ENCODE measurements around the gene SCN2A. TPM values are rescaled to one million over a fixed set of nuclear protein-coding genes. Genes with fewer than 3 reads are reported as not detected.

The SCN2A gene
- total and polyA plus RNA-seq, 10 of the 15 experiments (the other 5 are each of a cell fraction or from before 2014, with no cell fraction given) = 0.01 TPM; not detected in 8

- ChIA-PET POLR2A (interaction anchor here (0.7 kb wide), 1 partner anchor 212 kb away, joined by 7 read pairs; no protein-coding TSS in a partner anchor), CTCF (interaction anchor here (0.6 to 3.1 kb wide), 14 partner anchors 12 to 964 kb away, joined by 3 to 19 read pairs (median 4); partner anchors contain the start of gene SCN2A), SMC1A (ENCODE audit: uncharacterized antibody, unreplicated experiment) (interaction anchor here (1.0 to 2.7 kb wide), 4 partner anchors 16 to 279 kb away, joined by 4 to 17 read pairs (median 4); partner anchors contain the start of gene SCN2A), RAD21 (ENCODE audit: unreplicated experiment) (interaction anchor here (0.5 to 1.2 kb wide), 6 partner anchors 54 to 581 kb away, joined by 3 to 4 read pairs (median 3); partner anchors contain the start of genes SCN2A and SCN3A)
- Histone ChIP-seq H3K79me2 (ENCODE audit: control insufficient read depth, insufficient read depth, low read length) (no peaks in the 10 kb centered on the region), H3K36me3 (ENCODE audit: control insufficient read depth in 2 of 2, insufficient read depth in 2 of 2, low read length in 1 of 2) (no peaks in the 10 kb centered on the region), H3K9ac (ENCODE audit: control insufficient read depth, insufficient read depth, low read length) (no peak overlapping the region), H2AFZ (ENCODE audit: control insufficient read depth, low read depth, low read length) (peak overlapping the region; percentile 24; the same call in 1 of the 2 replicates), H3K27ac (ENCODE audit: control insufficient read depth, insufficient read depth) (no peak overlapping the region), H3K4me2 (ENCODE audit: control insufficient read depth, insufficient read depth) (peak overlapping the region; percentile 18; the same call in 1 of the 2 replicates), H3K4me1 (ENCODE audit: control insufficient read depth, insufficient read depth, low read length) (no peaks in the 10 kb centered on the region), H4K20me1 (ENCODE audit: control insufficient read depth, insufficient read depth) (no peaks in the 10 kb centered on the region), H3K27me3 (replicated peaks in 1 of 2; ENCODE audit: control insufficient read depth in 2 of 2, insufficient read depth in 2 of 2, low read length in 1 of 2) (no peaks in the 10 kb centered on the region), H3K9me3 (replicated peaks; ENCODE audit: control insufficient read depth, insufficient read depth, low read length) (no peaks in the 10 kb centered on the region), H3K4me3 (no peak overlapping the region)
- intact Hi-C loops (cut with micrococcal nuclease; ENCODE audit: unreplicated experiment) (loop anchor here (2.0 kb wide), 2 partner anchors 55 to 301 kb away; partner anchors contain the start of gene SCN2A), in situ Hi-C loops (cut with MboI) (no loop called here)
- no TSS peak for BruUV-seq (replicated peaks)
- DNase-seq (ENCODE audit: low read depth, low spot score) = peak; percentile 56
- WGBS (ENCODE audit: insufficient coverage, insufficient replicate concordance, low lambda C conversion rate, missing lambda C conversion rate) = 23% methylated on average over 6 of the region's 6 CpGs
- peak; percentile 100 for ATAC-seq
- FAIRE-seq = peak; percentile 84
- TF ChIP-seq YBX1 (IDR thresholded peaks at IDR 0.05) (no peak), ZNF592 (IDR thresholded peaks at IDR 0.05) (no peak), CEBPB (IDR thresholded peaks at IDR 0.05; ENCODE audit: borderline replicate concordance in 1 of 2, low read depth in 2 of 2, low read length in 2 of 2) (no peak), CHD4 (IDR thresholded peaks at IDR 0.05) (no peak), SMC3 (IDR thresholded peaks at IDR 0.05; ENCODE audit: borderline replicate concordance, low read length) (peak; percentile 63; the same call in 1 of the 2 replicates), BACH1 (IDR thresholded peaks at IDR 0.05; ENCODE audit: borderline replicate concordance) (no peak), SIN3A (IDR thresholded peaks at IDR 0.05; ENCODE audit: low read depth, low read length) (no peak), NFXL1 (IDR thresholded peaks at IDR 0.05; ENCODE audit: borderline replicate concordance) (no peak), NBN (IDR thresholded peaks at IDR 0.05) (no peak)
- TF ChIP-seq, protein P1, sequence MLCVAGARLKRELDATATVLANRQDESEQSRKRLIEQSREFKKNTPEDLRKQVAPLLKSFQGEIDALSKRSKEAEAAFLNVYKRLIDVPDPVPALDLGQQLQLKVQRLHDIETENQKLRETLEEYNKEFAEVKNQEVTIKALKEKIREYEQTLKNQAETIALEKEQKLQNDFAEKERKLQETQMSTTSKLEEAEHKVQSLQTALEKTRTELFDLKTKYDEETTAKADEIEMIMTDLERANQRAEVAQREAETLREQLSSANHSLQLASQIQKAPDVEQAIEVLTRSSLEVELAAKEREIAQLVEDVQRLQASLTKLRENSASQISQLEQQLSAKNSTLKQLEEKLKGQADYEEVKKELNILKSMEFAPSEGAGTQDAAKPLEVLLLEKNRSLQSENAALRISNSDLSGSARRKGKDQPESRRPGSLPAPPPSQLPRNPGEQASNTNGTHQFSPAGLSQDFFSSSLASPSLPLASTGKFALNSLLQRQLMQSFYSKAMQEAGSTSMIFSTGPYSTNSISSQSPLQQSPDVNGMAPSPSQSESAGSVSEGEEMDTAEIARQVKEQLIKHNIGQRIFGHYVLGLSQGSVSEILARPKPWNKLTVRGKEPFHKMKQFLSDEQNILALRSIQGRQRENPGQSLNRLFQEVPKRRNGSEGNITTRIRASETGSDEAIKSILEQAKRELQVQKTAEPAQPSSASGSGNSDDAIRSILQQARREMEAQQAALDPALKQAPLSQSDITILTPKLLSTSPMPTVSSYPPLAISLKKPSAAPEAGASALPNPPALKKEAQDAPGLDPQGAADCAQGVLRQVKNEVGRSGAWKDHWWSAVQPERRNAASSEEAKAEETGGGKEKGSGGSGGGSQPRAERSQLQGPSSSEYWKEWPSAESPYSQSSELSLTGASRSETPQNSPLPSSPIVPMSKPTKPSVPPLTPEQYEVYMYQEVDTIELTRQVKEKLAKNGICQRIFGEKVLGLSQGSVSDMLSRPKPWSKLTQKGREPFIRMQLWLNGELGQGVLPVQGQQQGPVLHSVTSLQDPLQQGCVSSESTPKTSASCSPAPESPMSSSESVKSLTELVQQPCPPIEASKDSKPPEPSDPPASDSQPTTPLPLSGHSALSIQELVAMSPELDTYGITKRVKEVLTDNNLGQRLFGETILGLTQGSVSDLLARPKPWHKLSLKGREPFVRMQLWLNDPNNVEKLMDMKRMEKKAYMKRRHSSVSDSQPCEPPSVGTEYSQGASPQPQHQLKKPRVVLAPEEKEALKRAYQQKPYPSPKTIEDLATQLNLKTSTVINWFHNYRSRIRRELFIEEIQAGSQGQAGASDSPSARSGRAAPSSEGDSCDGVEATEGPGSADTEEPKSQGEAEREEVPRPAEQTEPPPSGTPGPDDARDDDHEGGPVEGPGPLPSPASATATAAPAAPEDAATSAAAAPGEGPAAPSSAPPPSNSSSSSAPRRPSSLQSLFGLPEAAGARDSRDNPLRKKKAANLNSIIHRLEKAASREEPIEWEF (IDR thresholded peaks at IDR 0.05; ENCODE audit: insufficient replicate concordance, low read depth, low read length) = no peak
Measured at GRCh38 chr2:165293440-165294420, 54.5 kb downstream of the SCN2A start.
